Measurements from ENCODE around the gene FLVCR2.
A peak's percentile ranks its signal among the peaks of the same experiment; 100 is the strongest.

Gene FLVCR2

DNA sequence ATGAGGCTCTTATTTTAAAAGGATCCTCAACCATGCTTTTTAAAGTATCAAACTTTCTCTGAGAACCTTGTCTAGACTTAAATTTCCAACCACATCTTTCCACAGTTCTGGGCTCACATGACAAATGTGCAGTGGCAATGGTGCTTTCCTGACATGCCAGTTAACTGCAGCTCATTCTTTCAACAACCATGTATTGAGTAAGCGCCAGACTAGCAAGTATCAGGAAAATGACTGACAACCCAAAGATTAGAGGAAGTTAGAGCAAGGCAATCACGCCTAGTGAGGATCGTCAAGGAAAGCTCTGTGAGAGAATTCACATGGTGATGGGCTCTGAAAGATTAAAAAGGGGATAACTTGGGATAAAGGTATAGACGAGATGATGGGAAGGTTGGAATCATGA, 35.8 kb downstream of the FLVCR2 start:
- TF ChIP-seq PAX5 (IDR thresholded peaks at IDR 0.05; ENCODE audit: insufficient read depth, low read length, severe bottlenecking) (no peak), POLR2AphosphoS5 (IDR thresholded peaks at IDR 0.05; ENCODE audit: low read depth, low read length) (no peak), POLR2A (IDR thresholded peaks at IDR 0.05; ENCODE audit: low read depth, low read length) (no peak), TAF1 (IDR thresholded peaks at IDR 0.05; ENCODE audit: low read depth, low read length) (no peak), POU2F2 (IDR thresholded peaks at IDR 0.05; ENCODE audit: low read depth, low read length) (no peak), SPI1 (IDR thresholded peaks at IDR 0.05; ENCODE audit: low read depth, low read length) (no peak)
- no peak for DNase-seq (ENCODE audit: insufficient read length, low spot score)

DNA sequence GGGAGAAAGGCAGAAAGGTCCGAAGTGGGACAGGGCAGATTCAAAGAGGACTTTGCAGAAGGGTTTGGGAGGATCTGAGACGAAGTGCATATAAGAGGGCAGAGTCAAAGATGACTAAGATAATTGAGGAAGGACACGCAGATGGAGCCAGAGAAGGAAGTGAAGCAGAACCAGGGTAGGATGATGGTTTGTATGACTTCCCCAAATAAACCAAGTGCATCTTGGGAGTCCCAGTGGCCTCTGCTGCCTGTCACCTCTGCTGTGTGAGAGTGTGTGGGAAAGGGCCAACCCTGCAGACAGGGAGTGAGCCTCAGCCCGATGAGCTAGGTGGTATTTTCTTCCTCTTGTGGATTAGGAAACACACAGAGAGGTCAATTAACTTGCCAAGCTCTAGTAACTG, 36.8 kb downstream of the FLVCR2 start:
- FAIRE-seq (peak; percentile 26), DNase-seq (ENCODE audit: insufficient read length, low spot score) (peak; percentile 8)
- peak; percentile 32; the same call in 1 of the 2 replicates for TF ChIP-seq SPI1 (IDR thresholded peaks at IDR 0.05; ENCODE audit: low read depth, low read length)
- TF ChIP-seq POU2F2 (IDR thresholded peaks at IDR 0.05; ENCODE audit: low read depth, low read length): no peak

More for the DNA sequence above, 35.8 kb downstream of the FLVCR2 start:
- FAIRE-seq: no peak

DNA sequence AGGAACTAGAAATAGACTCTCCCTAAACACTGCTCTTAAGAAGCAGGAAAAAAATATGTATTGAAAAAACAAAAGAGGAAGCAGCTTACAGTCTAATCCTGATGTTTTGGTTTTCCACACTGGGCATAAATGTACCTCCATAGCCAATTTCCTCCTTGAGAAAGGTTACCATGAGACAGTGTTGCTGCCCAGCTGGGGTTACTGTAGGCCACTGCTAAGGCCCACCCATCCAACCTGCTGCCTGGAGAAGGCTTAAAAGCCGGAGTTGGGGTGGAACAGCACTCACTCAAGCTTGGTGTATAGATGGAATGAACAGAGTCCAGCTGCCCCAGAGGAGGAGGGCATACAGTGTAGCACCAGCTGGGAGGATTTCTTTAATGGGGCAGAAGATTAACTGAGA, 41.1 kb downstream of the FLVCR2 start:
- no peak for DNase-seq (ENCODE audit: insufficient read length, low spot score)
- FAIRE-seq: no peak
- TF ChIP-seq POU2F2 (IDR thresholded peaks at IDR 0.05; ENCODE audit: low read depth, low read length): no peak
- TF ChIP-seq SPI1 (IDR thresholded peaks at IDR 0.05; ENCODE audit: low read depth, low read length): no peak
- no peak for TF ChIP-seq PAX5 (IDR thresholded peaks at IDR 0.05; ENCODE audit: insufficient read depth, low read length, severe bottlenecking)
- no peak for TF ChIP-seq POLR2A (IDR thresholded peaks at IDR 0.05; ENCODE audit: low read depth, low read length)
- no peak for TF ChIP-seq POLR2AphosphoS5 (IDR thresholded peaks at IDR 0.05; ENCODE audit: low read depth, low read length)
- no peak for TF ChIP-seq TAF1 (IDR thresholded peaks at IDR 0.05; ENCODE audit: low read depth, low read length)

DNA sequence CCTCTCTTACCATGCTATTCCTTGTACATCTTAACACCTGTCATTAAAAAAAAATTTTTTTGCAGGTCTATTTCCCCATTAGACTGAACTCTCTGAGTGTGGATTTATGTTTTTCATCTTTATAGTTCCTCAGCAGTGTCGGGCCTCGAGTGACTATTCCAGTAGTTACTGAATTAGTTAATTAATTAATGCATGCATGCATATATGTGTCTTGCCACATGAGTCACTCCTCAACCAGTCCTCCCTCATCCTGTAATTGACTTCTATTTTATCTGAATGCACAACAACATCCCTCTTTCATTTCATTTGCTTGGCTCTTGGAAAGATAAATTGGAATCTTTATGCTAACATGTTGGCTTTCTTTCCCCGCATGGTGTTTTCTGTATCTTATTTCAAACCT, 46.6 kb downstream of the FLVCR2 start:
- DNase-seq (ENCODE audit: insufficient read length, low spot score) (no peak), FAIRE-seq (no peak)
- TF ChIP-seq POU2F2 (IDR thresholded peaks at IDR 0.05; ENCODE audit: low read depth, low read length) (no peak), POLR2AphosphoS5 (IDR thresholded peaks at IDR 0.05; ENCODE audit: low read depth, low read length) (no peak), PAX5 (IDR thresholded peaks at IDR 0.05; ENCODE audit: insufficient read depth, low read length, severe bottlenecking) (no peak), SPI1 (IDR thresholded peaks at IDR 0.05; ENCODE audit: low read depth, low read length) (no peak), TAF1 (IDR thresholded peaks at IDR 0.05; ENCODE audit: low read depth, low read length) (no peak), POLR2A (IDR thresholded peaks at IDR 0.05; ENCODE audit: low read depth, low read length) (no peak)

DNA sequence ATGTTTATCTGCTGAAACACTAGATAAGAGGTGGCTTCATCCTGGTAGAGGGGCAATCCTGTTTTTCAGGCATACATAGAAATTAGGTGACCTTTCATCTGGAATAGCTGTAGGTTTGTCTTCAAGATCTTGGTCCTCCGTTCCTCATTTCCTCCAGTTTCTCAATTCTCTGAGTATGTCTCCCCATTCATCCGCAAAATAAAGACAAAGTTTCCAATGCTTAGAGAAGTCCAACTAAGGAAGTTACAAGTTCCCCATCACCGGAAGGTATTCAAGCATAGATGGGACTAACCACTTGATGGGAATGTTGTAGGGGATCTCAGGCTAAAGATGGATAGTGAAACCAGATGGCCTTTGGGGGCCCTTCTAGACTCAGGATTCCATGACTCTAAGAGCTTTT, 48.0 kb downstream of the FLVCR2 start:
- TF ChIP-seq TAF1 (IDR thresholded peaks at IDR 0.05; ENCODE audit: low read depth, low read length): no peak
- TF ChIP-seq POU2F2 (IDR thresholded peaks at IDR 0.05; ENCODE audit: low read depth, low read length): no peak
- no peak for TF ChIP-seq POLR2A (IDR thresholded peaks at IDR 0.05; ENCODE audit: low read depth, low read length)
- TF ChIP-seq SPI1 (IDR thresholded peaks at IDR 0.05; ENCODE audit: low read depth, low read length): no peak
- TF ChIP-seq PAX5 (IDR thresholded peaks at IDR 0.05; ENCODE audit: insufficient read depth, low read length, severe bottlenecking): no peak
- TF ChIP-seq POLR2AphosphoS5 (IDR thresholded peaks at IDR 0.05; ENCODE audit: low read depth, low read length): no peak
- no peak for FAIRE-seq
- DNase-seq (ENCODE audit: insufficient read length, low spot score): no peak

DNA sequence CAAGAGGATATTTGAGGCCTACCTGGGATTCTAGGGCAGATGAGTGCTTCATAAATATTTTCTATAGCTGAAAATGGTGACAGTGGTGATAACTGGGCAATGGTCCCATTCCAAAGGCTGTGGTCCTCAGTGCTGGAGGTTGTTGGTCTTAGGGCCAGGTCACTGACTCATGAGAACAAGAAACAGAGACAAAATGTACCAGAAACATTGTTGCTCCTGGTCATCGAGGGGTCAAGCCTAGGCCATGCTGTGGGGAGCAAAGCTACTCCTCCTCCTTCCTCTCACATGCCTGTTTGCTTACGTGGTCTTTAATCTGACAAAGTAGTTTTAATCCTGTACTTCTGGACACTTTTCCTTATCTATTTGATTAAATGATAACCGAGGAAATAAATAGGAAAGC, 48.4 kb downstream of the FLVCR2 start:
- DNase-seq (ENCODE audit: insufficient read length, low spot score) (no peak), FAIRE-seq (no peak)
- TF ChIP-seq TAF1 (IDR thresholded peaks at IDR 0.05; ENCODE audit: low read depth, low read length): no peak
- no peak for TF ChIP-seq PAX5 (IDR thresholded peaks at IDR 0.05; ENCODE audit: insufficient read depth, low read length, severe bottlenecking)
- TF ChIP-seq POU2F2 (IDR thresholded peaks at IDR 0.05; ENCODE audit: low read depth, low read length): no peak
- no peak for TF ChIP-seq SPI1 (IDR thresholded peaks at IDR 0.05; ENCODE audit: low read depth, low read length)
- no peak for TF ChIP-seq POLR2A (IDR thresholded peaks at IDR 0.05; ENCODE audit: low read depth, low read length)
- no peak for TF ChIP-seq POLR2AphosphoS5 (IDR thresholded peaks at IDR 0.05; ENCODE audit: low read depth, low read length)

DNA sequence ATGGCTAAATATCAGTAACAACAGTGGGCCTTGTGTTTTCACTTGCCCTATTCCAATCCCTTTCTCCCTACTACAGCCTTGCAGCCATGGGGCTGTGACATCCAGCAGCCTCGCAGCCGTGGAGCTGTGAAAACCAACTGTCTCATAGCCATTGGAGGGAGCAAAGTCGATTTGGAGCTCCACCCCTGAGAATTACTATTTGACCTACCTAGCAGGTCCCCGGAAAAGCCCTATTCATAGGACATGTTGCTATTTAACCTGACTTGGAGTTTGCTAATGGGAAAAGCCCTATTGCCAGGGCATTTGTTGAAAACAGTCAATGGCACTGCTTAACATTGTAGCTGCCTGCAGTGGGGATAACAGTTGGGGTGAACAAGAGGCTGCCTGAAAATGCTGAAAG, 49.0 kb downstream of the FLVCR2 start:
- TF ChIP-seq TAF1 (IDR thresholded peaks at IDR 0.05; ENCODE audit: low read depth, low read length) (no peak), PAX5 (IDR thresholded peaks at IDR 0.05; ENCODE audit: insufficient read depth, low read length, severe bottlenecking) (no peak), POU2F2 (IDR thresholded peaks at IDR 0.05; ENCODE audit: low read depth, low read length) (no peak), POLR2A (IDR thresholded peaks at IDR 0.05; ENCODE audit: low read depth, low read length) (no peak), POLR2AphosphoS5 (IDR thresholded peaks at IDR 0.05; ENCODE audit: low read depth, low read length) (no peak), SPI1 (IDR thresholded peaks at IDR 0.05; ENCODE audit: low read depth, low read length) (no peak)
- FAIRE-seq (no peak), DNase-seq (ENCODE audit: insufficient read length, low spot score) (no peak)

DNA sequence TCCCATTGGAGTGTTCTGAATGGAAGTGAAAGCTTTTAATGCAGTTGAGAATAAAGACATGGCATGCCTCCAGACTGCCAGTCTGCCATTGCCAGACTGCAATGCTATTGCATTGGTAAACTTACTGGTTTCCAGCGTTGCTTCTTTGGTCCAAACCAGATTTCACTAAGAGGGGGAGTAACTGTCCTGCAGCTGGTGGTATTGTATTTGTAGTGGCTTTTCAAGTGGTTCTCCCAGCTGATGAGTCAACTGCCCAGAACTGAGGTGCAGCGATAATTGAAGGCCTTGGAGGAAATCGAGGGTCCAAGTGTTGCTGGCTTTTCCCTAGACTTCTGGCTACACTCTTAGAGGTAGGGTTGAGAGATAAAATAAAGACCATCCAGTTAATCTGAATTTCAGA, 50.4 kb downstream of the FLVCR2 start:
- TF ChIP-seq TAF1 (IDR thresholded peaks at IDR 0.05; ENCODE audit: low read depth, low read length) (no peak), POU2F2 (IDR thresholded peaks at IDR 0.05; ENCODE audit: low read depth, low read length) (no peak), SPI1 (IDR thresholded peaks at IDR 0.05; ENCODE audit: low read depth, low read length) (no peak), PAX5 (IDR thresholded peaks at IDR 0.05; ENCODE audit: insufficient read depth, low read length, severe bottlenecking) (no peak), POLR2A (IDR thresholded peaks at IDR 0.05; ENCODE audit: low read depth, low read length) (no peak), POLR2AphosphoS5 (IDR thresholded peaks at IDR 0.05; ENCODE audit: low read depth, low read length) (no peak)
- no peak for FAIRE-seq
- no peak for DNase-seq (ENCODE audit: insufficient read length, low spot score)

DNA sequence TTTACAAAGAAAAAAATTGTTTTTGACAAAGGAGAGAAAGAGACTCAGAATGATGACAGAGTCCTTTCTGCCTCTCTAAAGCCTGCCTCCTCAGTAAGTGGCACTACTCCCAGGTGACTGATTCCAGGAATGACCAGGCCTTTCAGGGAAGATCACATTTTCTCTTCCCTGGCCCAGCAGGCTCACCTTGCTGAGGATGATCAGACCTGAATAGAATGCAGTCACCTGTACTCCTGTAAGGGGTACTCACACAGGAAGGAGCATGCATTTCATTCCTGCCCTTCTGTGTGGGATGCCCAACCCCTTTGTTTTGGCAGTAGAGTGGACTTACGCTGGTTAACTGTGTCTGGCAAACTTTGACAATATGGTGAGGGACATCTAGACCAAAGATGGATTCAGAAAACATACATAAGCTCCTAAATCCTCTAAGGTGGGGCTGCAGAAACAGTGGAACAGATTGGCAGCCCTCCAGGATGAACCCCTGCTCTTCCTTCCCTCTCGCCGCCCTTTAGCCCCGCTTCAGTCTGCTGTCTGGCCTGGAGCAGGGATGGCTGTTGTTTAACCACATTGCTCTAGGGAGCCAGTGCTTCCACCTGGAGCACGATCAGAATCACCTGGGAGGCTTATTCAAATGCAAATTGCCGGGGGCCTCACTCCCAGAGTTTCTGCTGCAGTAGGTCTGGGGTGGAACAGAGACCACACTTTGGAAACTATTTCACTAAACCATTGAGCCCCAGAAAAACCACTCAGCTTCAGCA, 52.5 kb downstream of the FLVCR2 start:
- TF ChIP-seq SPI1 (IDR thresholded peaks at IDR 0.05; ENCODE audit: low read depth, low read length) (no peak), PAX5 (IDR thresholded peaks at IDR 0.05; ENCODE audit: insufficient read depth, low read length, severe bottlenecking) (no peak), POLR2AphosphoS5 (IDR thresholded peaks at IDR 0.05; ENCODE audit: low read depth, low read length) (no peak), POLR2A (IDR thresholded peaks at IDR 0.05; ENCODE audit: low read depth, low read length) (no peak), POU2F2 (IDR thresholded peaks at IDR 0.05; ENCODE audit: low read depth, low read length) (no peak), TAF1 (IDR thresholded peaks at IDR 0.05; ENCODE audit: low read depth, low read length) (no peak)
- DNase-seq (ENCODE audit: insufficient read length, low spot score) (no peak), FAIRE-seq (no peak)

DNA sequence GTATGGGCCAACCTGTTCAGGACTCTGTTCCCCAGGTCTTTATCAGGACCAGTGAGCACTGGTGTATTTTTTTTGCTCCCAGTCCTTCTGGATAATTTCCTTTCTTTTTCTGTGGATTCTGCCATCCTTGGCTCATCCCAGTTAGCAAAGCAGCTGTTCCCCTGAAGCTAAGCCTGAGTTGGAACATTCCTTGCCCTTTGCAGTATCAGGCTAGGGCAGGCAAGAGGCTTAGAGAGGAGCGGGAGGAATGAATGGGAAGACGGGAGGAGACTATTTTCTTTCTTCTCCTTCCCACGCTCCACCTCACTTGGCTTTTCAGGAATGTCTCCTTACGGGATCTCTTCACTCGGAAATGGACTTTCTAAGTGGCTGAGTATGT, 53.0 kb downstream of the FLVCR2 start:
- FAIRE-seq: no peak
- DNase-seq (ENCODE audit: insufficient read length, low spot score): no peak
- no peak for TF ChIP-seq PAX5 (IDR thresholded peaks at IDR 0.05; ENCODE audit: insufficient read depth, low read length, severe bottlenecking)
- TF ChIP-seq POLR2A (IDR thresholded peaks at IDR 0.05; ENCODE audit: low read depth, low read length): no peak
- TF ChIP-seq POU2F2 (IDR thresholded peaks at IDR 0.05; ENCODE audit: low read depth, low read length): no peak
- no peak for TF ChIP-seq SPI1 (IDR thresholded peaks at IDR 0.05; ENCODE audit: low read depth, low read length)
- no peak for TF ChIP-seq TAF1 (IDR thresholded peaks at IDR 0.05; ENCODE audit: low read depth, low read length)
- TF ChIP-seq POLR2AphosphoS5 (IDR thresholded peaks at IDR 0.05; ENCODE audit: low read depth, low read length): no peak

Data from GM12891 (cell line).